ENCODE measurements around the gene STXBP6. TPM values are rescaled to one million over a fixed set of nuclear protein-coding genes. Genes with fewer than 3 reads are reported as not detected.

Gene STXBP6
- total and polyA plus RNA-seq, 2 of the 13 experiments (the other 11 are each of a cell fraction or from before 2014, with no cell fraction given), result 35.3 to 42.8 TPM

DNA sequence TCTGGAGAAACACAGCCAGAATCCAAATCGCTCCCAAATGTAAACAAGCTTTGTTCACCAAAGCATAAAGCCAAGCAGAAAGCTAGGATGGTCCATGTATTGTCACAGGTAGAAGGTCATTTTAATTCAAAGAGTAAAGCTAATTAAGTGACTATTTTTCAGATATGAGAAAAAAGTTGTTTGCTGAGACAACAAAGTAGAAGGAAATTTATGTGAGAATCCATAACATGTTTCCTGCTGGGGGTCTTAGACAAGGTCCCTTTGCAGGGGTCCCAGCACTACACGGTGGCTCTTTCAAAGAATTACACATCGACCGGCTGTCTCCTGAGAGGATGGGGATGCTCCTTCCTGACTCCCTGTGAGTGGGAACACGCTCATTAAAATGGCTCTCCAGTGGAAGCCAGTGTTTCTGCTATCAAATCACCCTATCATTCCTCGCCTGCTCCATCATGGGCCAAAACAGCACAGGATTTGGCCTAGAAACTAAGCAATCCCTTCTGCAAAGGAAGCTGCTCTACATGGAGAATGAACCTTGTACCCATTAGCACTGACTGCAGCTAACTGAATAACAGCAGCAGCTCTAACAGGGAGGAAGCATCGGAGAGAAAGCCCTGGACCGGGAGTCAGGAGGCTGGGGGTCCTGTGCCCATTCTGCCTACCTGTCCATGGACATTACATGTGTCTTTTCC is 175.3 kb downstream of the STXBP6 start (continued):
- TF ChIP-seq ZNF354B (CRISPR knock-in tag; IDR thresholded peaks at IDR 0.05) (no peak), SKI (IDR thresholded peaks at IDR 0.05; ENCODE audit: partially characterized antibody) (no peak), TAF1 (CRISPR knock-in tag; IDR thresholded peaks at IDR 0.05) (no peak), YEATS2 (CRISPR knock-in tag; IDR thresholded peaks at IDR 0.05; ENCODE audit: borderline replicate concordance) (peak; percentile 72; the same call in 1 of the 2 replicates), ZNF484 (CRISPR knock-in tag; IDR thresholded peaks at IDR 0.05; ENCODE audit: borderline replicate concordance, low read depth) (no peak), EEA1 (CRISPR knock-in tag; IDR thresholded peaks at IDR 0.05; ENCODE audit: borderline replicate concordance) (no peak), MATR3 (CRISPR knock-in tag; IDR thresholded peaks at IDR 0.05) (no peak), ZNF674 (CRISPR knock-in tag; IDR thresholded peaks at IDR 0.05; ENCODE audit: low read depth) (no peak), EHMT2 (IDR thresholded peaks at IDR 0.05; ENCODE audit: borderline replicate concordance, low read depth, low read length) (peak; percentile 86; the same call in 1 of the 2 replicates), ZC3H4 (CRISPR knock-in tag; IDR thresholded peaks at IDR 0.05; ENCODE audit: borderline replicate concordance) (no peak), MTA3 (CRISPR knock-in tag; IDR thresholded peaks at IDR 0.05) (no peak), CBX1 (IDR thresholded peaks at IDR 0.05; ENCODE audit: low read depth) (no peak), NKX3-1 (CRISPR knock-in tag; IDR thresholded peaks at IDR 0.05) (no peak), ZNF549 (CRISPR knock-in tag; IDR thresholded peaks at IDR 0.05) (peak; percentile 90), ZNF292 (CRISPR knock-in tag; IDR thresholded peaks at IDR 0.05; ENCODE audit: borderline replicate concordance, low read depth) (peak; percentile 97; the same call in 1 of the 2 replicates), ZNF792 (CRISPR knock-in tag; IDR thresholded peaks at IDR 0.05) (0 out of 2 replicates have a peak, but pooled peaks have one; percentile 57), ZNF501 (CRISPR knock-in tag; IDR thresholded peaks at IDR 0.05) (no peak), ZIK1 (CRISPR knock-in tag; IDR thresholded peaks at IDR 0.05; ENCODE audit: borderline replicate concordance, low read depth) (0 out of 2 replicates have a peak, but pooled peaks have one; percentile 28), NCOA2 (CRISPR knock-in tag; IDR thresholded peaks at IDR 0.05) (peak; percentile 68), HNRNPK (IDR thresholded peaks at IDR 0.05; ENCODE audit: low read depth, low read length, poor library complexity, severe bottlenecking) (no peak), MAF1 (CRISPR knock-in tag; IDR thresholded peaks at IDR 0.05; ENCODE audit: borderline replicate concordance) (no peak), PHF8 (CRISPR knock-in tag; IDR thresholded peaks at IDR 0.05) (no peak; the same call in 1 of the 2 replicates)
- TF ChIP-seq, protein P1, sequence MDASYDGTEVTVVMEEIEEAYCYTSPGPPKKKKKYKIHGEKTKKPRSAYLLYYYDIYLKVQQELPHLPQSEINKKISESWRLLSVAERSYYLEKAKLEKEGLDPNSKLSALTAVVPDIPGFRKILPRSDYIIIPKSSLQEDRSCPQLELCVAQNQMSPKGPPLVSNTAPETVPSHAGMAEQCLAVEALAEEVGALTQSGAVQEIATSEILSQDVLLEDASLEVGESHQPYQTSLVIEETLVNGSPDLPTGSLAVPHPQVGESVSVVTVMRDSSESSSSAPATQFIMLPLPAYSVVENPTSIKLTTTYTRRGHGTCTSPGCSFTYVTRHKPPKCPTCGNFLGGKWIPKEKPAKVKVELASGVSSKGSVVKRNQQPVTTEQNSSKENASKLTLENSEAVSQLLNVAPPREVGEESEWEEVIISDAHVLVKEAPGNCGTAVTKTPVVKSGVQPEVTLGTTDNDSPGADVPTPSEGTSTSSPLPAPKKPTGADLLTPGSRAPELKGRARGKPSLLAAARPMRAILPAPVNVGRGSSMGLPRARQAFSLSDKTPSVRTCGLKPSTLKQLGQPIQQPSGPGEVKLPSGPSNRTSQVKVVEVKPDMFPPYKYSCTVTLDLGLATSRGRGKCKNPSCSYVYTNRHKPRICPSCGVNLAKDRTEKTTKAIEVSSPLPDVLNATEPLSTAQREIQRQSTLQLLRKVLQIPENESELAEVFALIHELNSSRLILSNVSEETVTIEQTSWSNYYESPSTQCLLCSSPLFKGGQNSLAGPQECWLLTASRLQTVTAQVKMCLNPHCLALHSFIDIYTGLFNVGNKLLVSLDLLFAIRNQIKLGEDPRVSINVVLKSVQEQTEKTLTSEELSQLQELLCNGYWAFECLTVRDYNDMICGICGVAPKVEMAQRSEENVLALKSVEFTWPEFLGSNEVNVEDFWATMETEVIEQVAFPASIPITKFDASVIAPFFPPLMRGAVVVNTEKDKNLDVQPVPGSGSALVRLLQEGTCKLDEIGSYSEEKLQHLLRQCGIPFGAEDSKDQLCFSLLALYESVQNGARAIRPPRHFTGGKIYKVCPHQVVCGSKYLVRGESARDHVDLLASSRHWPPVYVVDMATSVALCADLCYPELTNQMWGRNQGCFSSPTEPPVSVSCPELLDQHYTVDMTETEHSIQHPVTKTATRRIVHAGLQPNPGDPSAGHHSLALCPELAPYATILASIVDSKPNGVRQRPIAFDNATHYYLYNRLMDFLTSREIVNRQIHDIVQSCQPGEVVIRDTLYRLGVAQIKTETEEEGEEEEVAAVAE (CRISPR knock-in tag; IDR thresholded peaks at IDR 0.05; ENCODE audit: borderline replicate concordance), result peak; percentile 31; the same call in 1 of the 2 replicates
- TF ChIP-seq, protein P2, sequence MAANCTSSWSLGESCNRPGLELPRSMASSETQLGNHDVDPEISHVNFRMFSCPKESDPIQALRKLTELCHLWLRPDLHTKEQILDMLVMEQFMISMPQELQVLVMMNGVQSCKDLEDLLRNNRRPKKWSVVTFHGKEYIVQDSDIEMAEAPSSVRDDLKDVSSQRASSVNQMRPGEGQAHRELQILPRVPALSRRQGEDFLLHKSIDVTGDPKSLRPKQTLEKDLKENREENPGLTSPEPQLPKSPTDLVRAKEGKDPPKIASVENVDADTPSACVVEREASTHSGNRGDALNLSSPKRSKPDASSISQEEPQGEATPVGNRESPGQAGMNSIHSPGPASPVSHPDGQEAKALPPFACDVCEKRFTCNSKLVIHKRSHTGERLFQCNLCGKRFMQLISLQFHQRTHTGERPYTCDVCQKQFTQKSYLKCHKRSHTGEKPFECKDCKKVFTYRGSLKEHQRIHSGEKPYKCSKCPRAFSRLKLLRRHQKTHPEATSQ (CRISPR knock-in tag; IDR thresholded peaks at IDR 0.05; ENCODE audit: borderline replicate concordance), result no peak
- TF ChIP-seq, protein P3, sequence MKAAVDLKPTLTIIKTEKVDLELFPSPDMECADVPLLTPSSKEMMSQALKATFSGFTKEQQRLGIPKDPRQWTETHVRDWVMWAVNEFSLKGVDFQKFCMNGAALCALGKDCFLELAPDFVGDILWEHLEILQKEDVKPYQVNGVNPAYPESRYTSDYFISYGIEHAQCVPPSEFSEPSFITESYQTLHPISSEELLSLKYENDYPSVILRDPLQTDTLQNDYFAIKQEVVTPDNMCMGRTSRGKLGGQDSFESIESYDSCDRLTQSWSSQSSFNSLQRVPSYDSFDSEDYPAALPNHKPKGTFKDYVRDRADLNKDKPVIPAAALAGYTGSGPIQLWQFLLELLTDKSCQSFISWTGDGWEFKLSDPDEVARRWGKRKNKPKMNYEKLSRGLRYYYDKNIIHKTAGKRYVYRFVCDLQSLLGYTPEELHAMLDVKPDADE (CRISPR knock-in tag; IDR thresholded peaks at IDR 0.05), result no peak

Measured in HepG2 (cell line).